Measurements from ENCODE around the gene TRAK2.
"Not testable (repeated sequence)": the region's sequence is repeated elsewhere in the genome, so short reads cannot be mapped to it uniquely, and the experiment has no call there.

The TRAK2 gene

GRCh38 chr2:201451292-201452057 is at the start of gene TRAK2, which contains the start of gene STRADB:
Gene TRAK2 (minus strand): TSS chr2:201451458. CDS start chr2:201420507, 30,951 bp downstream.
Gene STRADB (plus strand): TSS chr2:201451740. CDS start chr2:201454841, 3,101 bp downstream.
- DNase-seq: peak; percentile 80

GRCh38 chr2:201500534-201500933 is 49.3 kb upstream of the TRAK2 start:
- no peak for DNase-seq

GRCh38 chr2:201496785-201497184 is 45.5 kb upstream of the TRAK2 start:
- no peak for DNase-seq

- DNase-seq: no peak
Observed at GRCh38 chr2:201490291-201490690, 39.0 kb upstream of the TRAK2 start.

- no peak for DNase-seq
Observed at GRCh38 chr2:201484805-201485204, 33.5 kb upstream of the TRAK2 start.

- not testable (repeated sequence) for DNase-seq
Observed at GRCh38 chr2:201483758-201484157, 32.5 kb upstream of the TRAK2 start.

- DNase-seq: no peak
Observed at GRCh38 chr2:201483342-201483741, 32.1 kb upstream of the TRAK2 start.

GRCh38 chr2:201482543-201482942 is 31.3 kb upstream of the TRAK2 start:
- DNase-seq: no peak

- DNase-seq: no peak
Observed at GRCh38 chr2:201472411-201472810, 21.2 kb upstream of the TRAK2 start.

- no peak for DNase-seq
Observed at GRCh38 chr2:201471732-201472393, 20.6 kb upstream of the TRAK2 start.

GRCh38 chr2:201470821-201471731 is 19.8 kb upstream of the TRAK2 start:
- DNase-seq: no peak

- DNase-seq: no peak
Observed at GRCh38 chr2:201467666-201468065, 16.4 kb upstream of the TRAK2 start.

GRCh38 chr2:201466050-201466675 is 14.9 kb upstream of the TRAK2 start:
- no peak for DNase-seq

GRCh38 chr2:201465524-201465971 is 14.3 kb upstream of the TRAK2 start:
- DNase-seq: no peak

- DNase-seq: no peak
Observed at GRCh38 chr2:201464547-201464946, 13.3 kb upstream of the TRAK2 start.

- DNase-seq: no peak
Observed at GRCh38 chr2:201460532-201460931, 9.3 kb upstream of the TRAK2 start.

- no peak for DNase-seq
Observed at GRCh38 chr2:201458381-201458780, 7.1 kb upstream of the TRAK2 start.

- DNase-seq: no peak
Observed at GRCh38 chr2:201452922-201453643, 1.8 kb upstream of the TRAK2 start.

- DNase-seq: no peak
Observed at GRCh38 chr2:201452058-201452921, 1.0 kb upstream of the TRAK2 start.

GRCh38 chr2:201450954-201451291 is 335 bp downstream of the TRAK2 start:
- DNase-seq: no peak

- no peak for DNase-seq
Observed at GRCh38 chr2:201448701-201449100, 2.6 kb downstream of the TRAK2 start.
